ENCODE data around the gene CPED1.
"Not testable (repeated sequence)": the region's sequence is repeated elsewhere in the genome, so short reads cannot be mapped to it uniquely, and the experiment has no call there.

DNA sequence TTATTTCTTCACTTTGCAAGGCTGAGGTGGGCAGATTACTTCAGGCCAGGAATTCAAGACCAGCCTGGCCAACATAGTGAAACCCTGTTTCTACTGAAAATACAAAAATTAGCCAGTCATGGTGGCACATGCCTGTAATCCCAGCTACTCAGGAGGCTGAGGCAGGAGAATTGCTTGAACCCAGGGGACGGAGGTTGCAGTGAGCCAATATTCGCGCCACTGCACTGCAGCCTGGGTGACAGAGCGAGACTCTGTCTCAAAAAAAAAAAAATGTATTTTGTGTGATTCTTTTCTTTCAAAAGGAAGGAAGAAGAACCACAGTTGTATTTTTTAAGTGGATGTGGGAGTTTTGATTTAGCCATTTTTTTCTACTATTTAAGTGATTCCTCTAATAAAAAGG, 195.4 kb downstream of the CPED1 start:
- TF ChIP-seq, protein P1, sequence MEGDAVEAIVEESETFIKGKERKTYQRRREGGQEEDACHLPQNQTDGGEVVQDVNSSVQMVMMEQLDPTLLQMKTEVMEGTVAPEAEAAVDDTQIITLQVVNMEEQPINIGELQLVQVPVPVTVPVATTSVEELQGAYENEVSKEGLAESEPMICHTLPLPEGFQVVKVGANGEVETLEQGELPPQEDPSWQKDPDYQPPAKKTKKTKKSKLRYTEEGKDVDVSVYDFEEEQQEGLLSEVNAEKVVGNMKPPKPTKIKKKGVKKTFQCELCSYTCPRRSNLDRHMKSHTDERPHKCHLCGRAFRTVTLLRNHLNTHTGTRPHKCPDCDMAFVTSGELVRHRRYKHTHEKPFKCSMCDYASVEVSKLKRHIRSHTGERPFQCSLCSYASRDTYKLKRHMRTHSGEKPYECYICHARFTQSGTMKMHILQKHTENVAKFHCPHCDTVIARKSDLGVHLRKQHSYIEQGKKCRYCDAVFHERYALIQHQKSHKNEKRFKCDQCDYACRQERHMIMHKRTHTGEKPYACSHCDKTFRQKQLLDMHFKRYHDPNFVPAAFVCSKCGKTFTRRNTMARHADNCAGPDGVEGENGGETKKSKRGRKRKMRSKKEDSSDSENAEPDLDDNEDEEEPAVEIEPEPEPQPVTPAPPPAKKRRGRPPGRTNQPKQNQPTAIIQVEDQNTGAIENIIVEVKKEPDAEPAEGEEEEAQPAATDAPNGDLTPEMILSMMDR (IDR thresholded peaks at IDR 0.05) = not testable (repeated sequence)
- TF ChIP-seq POLR2A (IDR thresholded peaks at IDR 0.05) = not testable (repeated sequence)
